Measurements from ENCODE around the gene GCAT.

Gene GCAT

GRCh38 chr22:37811867-37812266 is 4.1 kb downstream of the GCAT start:
- no peak for DNase-seq

GRCh38 chr22:37812869-37813678 is 5.3 kb downstream of the GCAT start:
- no peak for DNase-seq

GRCh38 chr22:37815593-37815992 is 7.9 kb downstream of the GCAT start:
- no peak for DNase-seq

- DNase-seq: no peak
These were observed 8.9 kb downstream of the GCAT start for GRCh38 chr22:37816543-37817180.

GRCh38 chr22:37817705-37818408 is 10.1 kb downstream of the GCAT start:
- peak; percentile 44 for DNase-seq

- peak; percentile 33 for DNase-seq
These were observed 10.8 kb downstream of the GCAT start for GRCh38 chr22:37818409-37819104.

GRCh38 chr22:37819105-37819433 is 11.3 kb downstream of the GCAT start:
- DNase-seq: no peak

GRCh38 chr22:37820350-37820749 is 12.6 kb downstream of the GCAT start:
- no peak for DNase-seq

- no peak for DNase-seq
These were observed 14.5 kb downstream of the GCAT start for GRCh38 chr22:37822079-37822833.

GRCh38 chr22:37823134-37823985 is 15.6 kb downstream of the GCAT start, which contains the start of gene GALR3:
Gene GALR3, plus strand, starts transcription at chr22:37823382. Its CDS starts 25 bp downstream, at chr22:37823407.
- no peak for DNase-seq

- DNase-seq: no peak
These were observed 17.2 kb downstream of the GCAT start for GRCh38 chr22:37824674-37825641.

- no peak for DNase-seq
These were observed 19.3 kb downstream of the GCAT start for GRCh38 chr22:37827056-37827455.

GRCh38 chr22:37830093-37830842 is 22.5 kb downstream of the GCAT start:
- DNase-seq: no peak

- DNase-seq: no peak
These were observed 23.7 kb downstream of the GCAT start for GRCh38 chr22:37831472-37831871.

GRCh38 chr22:37832022-37832857 is 24.5 kb downstream of the GCAT start:
- no peak for DNase-seq

- no peak for DNase-seq
These were observed 34.5 kb downstream of the GCAT start for GRCh38 chr22:37842015-37842793.

GRCh38 chr22:37843741-37844089 is 36.0 kb downstream of the GCAT start:
- no peak for DNase-seq

GRCh38 chr22:37844904-37845329 is 37.2 kb downstream of the GCAT start:
- DNase-seq: no peak

All from activated gamma-delta T cell (primary cell).